ENCODE results near the gene PPIF.

Gene PPIF

DNA sequence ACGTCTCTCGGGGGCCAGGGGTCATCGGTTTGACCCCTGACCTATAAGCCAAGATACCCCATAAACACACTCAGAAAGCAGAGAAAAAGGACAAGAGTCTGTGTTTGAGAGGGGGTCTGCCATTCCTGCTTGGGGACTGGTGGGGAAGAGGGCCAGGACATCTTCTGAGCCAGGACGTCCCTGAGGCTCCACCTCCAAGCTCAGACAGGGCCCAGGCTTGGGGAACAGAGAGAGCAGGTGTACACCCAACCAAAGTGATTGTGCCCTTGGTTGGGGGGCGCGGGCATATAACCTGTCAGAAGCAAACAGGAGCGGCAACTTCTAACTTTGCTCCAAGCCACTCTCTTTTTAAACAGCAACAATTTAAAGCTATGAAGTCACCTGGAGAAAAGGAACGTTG is 33.9 kb upstream of the PPIF start:
- in situ Hi-C loops (cut with HindIII; ENCODE audit: low sequenced_read_pairs) = no loop called here

DNA sequence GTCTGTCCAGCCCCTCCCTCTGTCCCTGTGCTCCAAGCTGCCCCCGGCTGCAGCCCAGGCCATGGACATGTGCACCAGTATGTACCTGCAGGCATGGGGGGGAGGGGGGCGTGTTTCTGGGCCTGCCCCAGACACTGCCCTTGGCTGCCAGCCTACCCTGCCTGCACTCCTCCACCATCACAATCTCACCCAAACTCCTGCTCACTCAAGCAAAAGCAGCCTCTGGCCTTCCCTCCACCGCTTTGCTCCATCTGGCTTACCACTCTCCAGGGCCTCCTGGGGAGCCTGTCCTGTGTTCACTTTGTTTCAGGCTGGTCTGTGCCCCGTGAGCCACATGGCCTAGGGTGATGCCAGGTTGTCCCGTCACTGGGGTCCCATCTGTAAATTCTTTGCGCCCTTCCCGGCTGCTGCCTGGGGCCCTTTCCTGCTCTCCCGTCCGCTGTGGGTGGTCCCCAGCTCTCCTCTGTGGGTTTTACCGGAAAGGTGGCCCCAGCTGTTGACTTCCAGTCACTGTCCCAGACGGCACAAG is 33.3 kb upstream of the PPIF start:
- in situ Hi-C loops (cut with HindIII; ENCODE audit: low sequenced_read_pairs) = no loop called here

DNA sequence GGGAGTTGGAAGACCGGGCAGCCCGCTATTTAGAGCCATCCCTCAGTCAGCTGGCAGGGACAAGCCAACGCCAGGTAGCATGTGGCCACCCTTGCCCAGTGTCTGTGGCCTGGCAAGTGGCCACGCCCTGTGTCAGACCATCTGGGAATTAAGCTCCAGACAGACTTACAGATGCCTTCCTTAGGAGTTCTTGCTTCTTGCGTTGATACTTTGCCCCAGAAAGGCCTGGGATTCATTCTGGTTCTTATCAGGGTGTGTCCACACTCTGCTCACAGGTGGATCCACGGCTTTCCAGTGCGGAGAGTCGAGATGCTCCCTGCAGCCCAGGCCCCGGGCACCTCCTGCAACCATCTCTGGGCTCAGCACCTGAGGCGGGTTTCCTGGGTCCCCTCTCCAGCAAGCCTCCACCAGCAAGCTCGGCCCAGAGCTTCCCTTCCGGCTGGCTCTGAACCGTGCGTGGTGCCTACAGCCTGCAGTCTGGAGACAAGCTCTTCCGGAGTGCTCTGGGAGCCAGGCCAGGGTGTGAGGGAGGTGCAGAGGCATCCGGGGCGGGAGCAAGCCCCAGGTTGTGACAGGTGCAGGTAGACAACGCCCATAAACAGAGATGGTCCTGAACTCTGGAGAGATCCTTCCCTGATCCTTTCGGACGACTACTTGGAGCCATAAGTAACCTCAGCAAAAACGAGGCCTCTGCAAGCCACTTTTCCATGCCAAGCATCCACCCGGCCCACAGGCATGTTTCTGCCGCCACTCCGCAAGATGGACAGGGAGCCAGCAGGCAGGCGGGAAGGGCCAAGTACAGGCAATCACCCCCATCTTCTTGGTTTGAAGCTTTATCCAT is 32.3 kb upstream of the PPIF start:
- in situ Hi-C loops (cut with HindIII; ENCODE audit: low sequenced_read_pairs) = loop anchor here (5.0 kb wide), 1 partner anchor 68 kb away; no protein-coding TSS in a partner anchor

DNA sequence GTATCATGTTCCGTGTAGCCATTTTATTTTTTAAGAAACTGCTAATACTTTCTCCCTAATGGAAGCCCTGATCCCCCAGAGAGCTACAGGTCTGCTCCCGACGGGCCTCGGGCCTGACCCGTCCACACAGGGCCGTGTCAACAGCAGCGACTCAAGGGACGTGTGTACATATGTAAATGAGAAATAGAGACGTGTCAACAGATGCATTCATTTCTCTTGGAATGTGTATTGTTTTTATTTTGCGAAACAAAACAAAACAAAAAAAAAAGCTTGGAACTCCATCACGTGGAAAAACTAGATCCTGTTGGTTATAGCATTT is 31.7 kb upstream of the PPIF start:
- in situ Hi-C loops (cut with HindIII; ENCODE audit: low sequenced_read_pairs) = loop anchor here (5.0 kb wide), 1 partner anchor 68 kb away; no protein-coding TSS in a partner anchor

DNA sequence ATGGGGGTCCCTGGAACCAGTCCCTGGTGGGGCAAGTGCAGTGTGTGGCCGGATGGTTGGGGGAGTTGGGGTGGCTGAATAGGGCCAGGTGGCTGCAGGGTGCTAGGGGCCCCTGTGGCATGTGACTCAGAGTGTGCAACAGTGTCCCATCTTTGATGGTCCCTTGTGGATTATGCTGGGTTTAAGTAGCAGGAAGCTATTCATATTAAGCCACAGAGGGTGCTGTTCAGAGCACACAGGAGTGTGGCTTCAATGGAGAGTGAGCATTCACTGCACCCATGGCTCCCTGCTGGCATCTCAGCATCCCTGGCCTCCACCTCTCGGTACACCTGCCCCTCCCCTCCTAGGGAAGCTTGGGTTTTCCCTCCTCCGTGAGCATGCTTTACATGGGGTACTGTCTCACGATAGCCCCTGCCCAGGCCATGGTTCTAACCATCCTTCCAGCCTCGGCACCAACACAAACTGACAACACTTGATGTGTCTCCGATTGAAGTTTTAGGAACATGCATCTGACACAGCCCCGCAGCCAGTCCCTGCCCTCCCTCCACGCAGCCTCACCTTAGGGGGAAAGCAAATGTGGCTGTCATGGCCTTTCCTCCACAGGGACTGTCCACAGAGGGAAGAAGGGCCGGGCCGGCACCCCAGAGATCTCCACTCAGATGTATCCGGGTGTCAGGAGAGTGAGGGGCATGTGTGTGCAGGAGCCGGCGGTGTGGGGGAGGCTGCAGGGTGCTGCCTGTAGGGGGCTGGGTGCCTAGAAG is 30.4 kb upstream of the PPIF start:
- in situ Hi-C loops (cut with HindIII; ENCODE audit: low sequenced_read_pairs) = loop anchor here (5.0 kb wide), 1 partner anchor 70 kb away; no protein-coding TSS in a partner anchor

DNA sequence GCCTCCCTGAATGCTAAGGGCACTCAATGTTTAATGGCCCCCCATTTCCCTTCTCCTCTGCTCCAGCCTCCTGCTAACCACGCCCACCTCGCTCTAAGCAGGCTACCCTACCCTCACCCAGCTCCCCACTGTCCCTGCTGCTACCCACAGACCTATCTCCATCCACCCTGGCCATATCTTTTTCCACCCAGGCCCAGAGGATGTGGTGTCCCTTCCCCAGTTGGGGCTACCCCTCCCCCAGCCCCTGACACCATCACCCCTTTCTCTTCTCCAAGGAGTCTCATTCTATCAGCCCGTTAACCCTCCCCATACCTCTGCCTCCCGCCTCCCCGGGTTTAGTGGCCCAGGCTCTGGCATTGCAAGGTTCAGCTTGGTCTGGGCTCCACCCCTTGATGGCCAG is 28.9 kb upstream of the PPIF start:
- in situ Hi-C loops (cut with HindIII; ENCODE audit: low sequenced_read_pairs) = loop anchor here (5.0 kb wide), 1 partner anchor 71 kb away; no protein-coding TSS in a partner anchor

DNA sequence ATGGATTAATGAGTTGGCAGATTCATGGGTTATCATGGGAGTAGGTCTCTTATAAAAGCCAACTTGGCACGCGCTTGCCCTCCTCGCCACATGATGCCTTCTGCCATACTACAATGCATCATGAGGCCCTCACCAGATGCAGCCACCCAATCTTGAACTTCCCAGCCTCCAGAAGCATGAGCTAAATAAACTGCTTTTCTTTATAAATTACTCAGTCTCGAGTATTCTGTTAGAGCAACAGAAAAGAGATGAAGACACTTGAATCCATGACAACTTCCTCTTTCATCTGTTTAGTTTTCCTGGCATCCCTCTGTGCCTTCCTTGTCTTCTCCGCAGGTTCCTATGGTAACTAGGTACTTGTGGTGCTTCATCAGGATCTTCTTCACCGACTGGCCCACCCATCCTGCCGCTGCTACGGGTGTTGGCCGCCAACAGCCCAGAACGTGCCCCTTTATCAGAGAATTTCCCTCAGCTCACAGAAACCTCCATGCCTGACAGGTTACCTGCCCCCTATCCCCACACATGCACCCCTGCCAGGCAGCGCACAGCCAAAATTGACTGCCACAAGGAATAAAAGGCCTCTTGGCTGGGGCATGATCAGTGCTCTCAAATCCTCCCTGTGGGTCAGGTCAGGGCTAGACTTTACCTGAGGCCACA is 28.0 kb upstream of the PPIF start:
- in situ Hi-C loops (cut with HindIII; ENCODE audit: low sequenced_read_pairs) = loop anchor here (5.0 kb wide), 1 partner anchor 72 kb away; no protein-coding TSS in a partner anchor

DNA sequence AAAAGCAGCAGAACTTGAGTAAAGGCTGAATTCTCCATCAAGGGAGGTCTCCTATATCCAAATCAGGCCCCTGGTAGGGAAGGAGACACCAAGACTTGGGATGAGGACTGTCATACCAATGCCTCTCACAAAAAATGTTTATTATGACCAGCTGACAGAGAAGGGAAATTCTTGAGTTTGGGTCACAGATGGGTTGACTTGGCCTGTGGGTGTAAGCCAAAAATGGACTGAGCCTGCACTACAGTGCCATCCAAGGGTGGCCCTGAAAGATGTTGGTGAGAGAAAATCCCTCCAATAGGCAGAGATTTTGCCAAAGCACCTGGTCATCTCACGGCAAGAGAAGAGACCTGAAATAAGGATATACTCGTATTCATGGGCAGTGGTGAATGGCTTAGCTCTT is 27.0 kb upstream of the PPIF start:
- in situ Hi-C loops (cut with HindIII; ENCODE audit: low sequenced_read_pairs) = no loop called here

DNA sequence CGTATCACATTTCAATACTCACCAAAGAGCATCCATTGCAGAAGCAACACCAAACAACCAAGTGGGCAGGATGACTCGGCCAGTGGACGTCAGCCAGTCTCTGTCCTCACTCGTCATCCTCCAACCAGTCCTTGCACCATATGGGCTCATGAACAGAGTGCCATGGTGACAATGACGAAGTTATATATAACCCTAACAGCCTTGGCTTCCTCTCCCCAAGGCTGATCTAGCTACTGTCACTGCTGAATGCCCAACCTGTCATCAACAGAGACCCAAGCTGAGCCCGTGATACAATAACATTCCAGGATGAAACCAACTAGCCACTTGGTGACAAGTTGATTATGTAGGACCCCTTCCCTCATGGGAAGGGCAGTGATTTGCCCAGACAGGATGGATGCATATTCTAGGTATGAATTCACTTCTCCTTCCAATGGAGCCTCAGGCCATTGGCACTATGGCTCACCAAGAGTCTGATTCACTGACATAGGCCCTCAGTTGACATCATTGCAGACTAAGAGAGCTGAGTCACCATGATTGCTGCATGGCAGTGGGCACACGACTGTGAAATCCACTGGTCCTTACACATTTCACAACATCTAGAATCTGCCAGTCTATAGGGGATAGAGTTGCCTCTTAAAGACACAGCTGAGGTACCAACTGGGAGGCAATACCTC is 26.3 kb upstream of the PPIF start:
- in situ Hi-C loops (cut with HindIII; ENCODE audit: low sequenced_read_pairs) = no loop called here

DNA sequence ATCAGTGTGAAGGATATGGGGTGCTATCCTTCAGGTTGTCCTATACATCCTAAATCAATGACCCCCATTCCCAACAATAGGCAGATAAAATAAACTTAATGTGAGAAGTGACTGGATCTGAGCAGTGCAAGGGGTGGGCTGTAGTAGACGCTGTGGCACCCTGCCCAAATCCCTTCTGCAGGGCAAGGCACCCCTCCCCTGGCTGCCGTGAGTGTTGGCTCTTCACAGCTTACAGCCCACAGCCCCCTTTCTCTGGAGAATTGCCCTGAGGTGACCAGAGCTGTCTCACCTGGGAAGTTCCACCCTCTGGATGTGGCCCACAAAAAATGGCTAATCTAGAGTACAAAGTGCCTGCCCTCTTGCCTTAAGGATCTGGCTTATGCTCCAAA is 25.8 kb upstream of the PPIF start:
- in situ Hi-C loops (cut with HindIII; ENCODE audit: low sequenced_read_pairs) = no loop called here

DNA sequence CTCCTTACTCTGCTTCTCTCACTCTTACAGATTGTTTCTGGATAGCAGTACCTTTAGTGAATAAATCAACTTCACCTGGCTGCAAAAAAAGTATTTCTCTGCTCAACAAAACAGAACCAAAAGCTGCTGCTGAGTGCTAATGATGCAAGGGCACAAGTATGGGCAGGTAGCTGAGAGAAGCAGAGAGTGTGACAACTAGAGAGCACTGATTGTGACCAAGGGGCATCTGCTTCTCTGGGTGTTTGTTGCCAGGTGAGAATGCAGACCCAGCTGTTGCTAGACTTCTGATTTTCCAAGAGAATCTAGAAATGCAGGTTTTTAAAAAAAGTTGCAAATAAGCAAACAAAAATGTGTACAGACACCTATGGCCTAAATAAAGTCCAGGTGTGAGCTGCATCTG is 25.3 kb upstream of the PPIF start:
- in situ Hi-C loops (cut with HindIII; ENCODE audit: low sequenced_read_pairs) = no loop called here

DNA sequence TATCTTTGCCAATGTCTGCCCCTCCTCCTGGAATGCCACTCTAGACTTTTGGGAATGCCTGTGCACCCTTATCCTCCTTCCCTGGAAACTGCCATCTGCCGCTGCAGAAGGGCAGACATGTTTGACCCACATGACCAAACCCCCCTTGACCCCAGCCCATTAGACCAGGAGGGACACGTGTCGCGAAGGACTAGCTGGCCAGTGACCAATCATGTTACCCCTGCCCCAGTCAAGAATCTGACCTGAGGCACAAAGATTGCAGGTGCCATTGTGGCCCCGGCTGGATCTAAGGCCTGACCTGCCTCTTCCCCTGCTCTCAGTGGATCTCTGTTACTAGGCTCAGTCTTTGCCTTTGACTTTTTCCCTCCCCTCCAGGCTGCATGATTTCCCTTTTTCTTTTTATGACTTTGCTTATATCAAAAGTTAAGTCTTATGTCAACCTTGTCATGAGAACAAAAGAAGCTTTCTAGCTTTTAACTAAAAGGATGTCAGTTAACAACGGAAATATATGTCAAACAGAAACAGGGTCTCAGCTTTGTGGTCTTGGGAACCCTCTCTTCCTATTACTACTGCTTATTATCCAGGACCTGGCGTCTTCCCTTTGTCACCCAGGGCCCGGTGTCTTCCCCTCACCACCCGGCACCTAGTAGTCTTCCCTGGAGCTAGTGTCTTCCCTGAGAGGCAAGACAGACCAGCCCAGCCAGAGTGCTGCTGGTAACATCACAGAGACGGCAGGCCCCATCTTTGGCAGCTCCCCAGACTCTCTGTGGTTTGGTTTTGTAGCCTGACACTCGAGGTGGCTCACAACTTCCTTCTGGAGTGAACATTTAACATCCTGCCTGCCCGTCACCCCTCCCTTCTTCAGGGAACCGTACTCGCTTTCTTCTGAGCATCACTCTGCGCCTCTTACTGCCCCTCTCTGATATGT is 24.4 kb upstream of the PPIF start:
- in situ Hi-C loops (cut with HindIII; ENCODE audit: low sequenced_read_pairs) = no loop called here

DNA sequence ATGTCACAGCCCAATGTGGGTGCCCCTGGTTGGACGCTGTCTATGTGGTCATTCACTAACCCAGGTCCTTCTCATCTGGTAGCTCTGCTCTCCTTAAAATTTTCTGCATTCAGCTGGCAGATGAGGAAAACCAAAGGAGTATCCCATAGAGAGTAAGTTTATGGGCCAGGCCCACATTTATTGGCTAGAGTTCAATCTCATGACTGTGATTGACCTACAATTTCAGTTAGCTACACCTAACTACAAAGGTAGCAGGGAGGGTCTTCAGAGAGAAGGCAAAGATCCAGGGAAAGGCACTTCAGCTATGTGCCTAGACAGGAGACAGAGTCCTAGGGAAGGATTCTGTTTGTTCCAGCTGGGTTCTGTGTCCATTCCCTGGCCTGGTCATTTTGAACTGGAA is 23.7 kb upstream of the PPIF start:
- in situ Hi-C loops (cut with HindIII; ENCODE audit: low sequenced_read_pairs) = no loop called here

DNA sequence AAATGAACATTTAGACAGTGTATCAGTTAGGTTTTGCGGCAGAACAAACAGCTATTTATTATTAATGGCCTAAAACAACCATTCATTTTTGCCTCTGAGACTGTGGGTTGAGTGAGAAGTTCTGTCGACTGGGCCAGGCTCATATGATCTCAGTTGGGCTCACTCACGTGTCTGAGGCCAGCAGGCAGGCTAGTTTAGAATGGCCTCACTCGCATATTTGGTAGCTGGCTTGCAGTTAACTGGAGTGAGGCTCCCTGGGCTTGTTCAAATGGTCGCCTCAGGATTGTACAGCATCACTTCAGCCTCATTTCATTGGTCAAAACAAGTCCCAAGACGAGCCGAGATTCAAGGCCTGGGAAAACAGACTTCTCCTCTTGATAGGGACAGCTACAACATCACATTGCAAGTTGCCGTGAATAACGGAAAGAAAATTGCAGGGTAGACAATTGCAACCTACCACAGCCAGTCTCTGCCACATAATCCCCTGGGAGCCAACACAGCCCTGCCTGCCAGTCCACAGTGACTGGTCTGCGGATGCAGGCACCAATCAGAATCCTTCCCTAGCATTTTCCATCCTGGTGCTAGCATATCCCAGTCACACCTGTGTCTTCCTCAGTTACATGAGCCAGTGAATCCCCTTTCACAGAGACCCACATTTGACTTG is 23.1 kb upstream of the PPIF start:
- in situ Hi-C loops (cut with HindIII; ENCODE audit: low sequenced_read_pairs) = no loop called here

DNA sequence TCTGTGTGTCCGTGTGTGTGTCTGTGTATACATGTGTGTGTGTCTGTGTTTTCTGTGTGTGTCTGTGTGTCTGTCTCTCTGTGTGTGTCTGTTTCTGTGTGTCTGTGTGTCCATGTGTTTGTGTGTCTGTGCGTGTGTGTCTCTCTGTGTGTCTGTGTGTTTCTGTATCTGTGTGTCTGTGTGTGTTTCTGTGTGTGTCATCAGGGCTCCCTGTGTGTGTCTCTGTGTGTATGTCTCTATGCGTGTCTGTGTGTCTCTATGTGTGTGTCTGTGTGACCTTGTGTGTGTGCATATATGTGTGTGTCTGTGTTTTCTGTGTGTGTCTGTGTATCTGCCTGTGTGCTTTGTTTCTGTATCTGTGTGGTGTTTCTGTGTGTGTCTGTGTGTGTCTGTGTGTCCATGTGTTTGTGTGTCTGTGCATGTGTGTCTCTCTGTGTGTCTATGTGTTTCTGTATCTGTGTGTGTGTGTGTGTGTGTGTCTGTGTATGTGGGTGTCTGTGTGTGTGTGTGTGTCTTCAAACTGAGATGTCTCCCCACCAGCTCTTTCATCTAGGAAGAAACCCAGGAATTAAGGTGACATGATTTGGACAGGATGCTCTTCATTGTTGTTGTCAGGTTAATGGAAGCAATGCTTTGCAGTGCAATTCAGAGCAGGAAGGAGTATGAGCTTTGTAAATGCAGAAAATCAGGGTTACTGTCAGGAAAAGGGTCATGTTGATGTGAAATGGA is 20.7 kb upstream of the PPIF start:
- in situ Hi-C loops (cut with HindIII; ENCODE audit: low sequenced_read_pairs) = no loop called here

DNA sequence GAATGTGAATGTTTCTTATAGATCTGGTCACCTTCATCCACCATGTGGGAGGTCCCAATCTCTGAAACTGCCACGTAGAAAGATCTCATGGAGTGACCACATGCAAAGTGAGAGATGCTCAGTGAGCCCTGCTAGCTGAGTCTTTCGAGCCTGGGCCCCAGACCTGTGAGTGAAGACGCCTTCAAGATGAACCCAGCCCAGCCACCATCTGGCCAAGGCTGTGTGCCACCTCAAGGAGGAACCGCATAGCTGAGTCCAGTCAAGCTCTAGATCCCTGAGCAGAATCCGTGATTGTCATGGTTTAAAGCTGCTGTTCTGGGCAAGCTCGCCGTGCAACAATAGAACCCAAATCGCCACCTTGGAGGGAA is 20.2 kb upstream of the PPIF start:
- in situ Hi-C loops (cut with HindIII; ENCODE audit: low sequenced_read_pairs) = no loop called here

DNA sequence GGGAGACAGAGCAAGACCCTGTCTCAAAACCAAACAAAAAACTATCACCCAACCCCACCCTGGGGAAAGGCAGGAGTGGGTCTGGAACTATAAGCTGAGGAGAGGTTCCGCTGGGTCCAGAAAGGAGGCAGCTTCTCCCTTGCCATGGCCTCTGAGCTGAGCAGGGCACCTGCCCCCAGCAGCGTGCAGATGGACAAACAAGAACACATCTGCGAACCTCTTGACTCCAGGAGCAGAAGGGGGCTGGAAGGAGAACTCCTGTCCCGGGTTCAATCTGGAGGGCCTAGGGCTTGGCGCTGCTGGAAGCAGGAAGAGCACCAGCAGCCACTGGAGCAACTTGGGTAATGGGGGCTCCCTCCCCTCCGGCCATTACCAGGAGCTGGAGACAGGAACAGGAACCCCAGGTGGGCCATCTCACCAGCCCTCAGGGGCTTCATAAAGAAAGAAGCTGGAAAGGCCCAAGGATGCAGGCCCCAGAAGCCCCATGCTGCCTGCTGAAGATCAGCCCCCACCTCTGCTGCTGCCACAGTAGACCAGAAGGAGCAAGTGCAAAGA is 19.0 kb upstream of the PPIF start:
- in situ Hi-C loops (cut with HindIII; ENCODE audit: low sequenced_read_pairs) = no loop called here

DNA sequence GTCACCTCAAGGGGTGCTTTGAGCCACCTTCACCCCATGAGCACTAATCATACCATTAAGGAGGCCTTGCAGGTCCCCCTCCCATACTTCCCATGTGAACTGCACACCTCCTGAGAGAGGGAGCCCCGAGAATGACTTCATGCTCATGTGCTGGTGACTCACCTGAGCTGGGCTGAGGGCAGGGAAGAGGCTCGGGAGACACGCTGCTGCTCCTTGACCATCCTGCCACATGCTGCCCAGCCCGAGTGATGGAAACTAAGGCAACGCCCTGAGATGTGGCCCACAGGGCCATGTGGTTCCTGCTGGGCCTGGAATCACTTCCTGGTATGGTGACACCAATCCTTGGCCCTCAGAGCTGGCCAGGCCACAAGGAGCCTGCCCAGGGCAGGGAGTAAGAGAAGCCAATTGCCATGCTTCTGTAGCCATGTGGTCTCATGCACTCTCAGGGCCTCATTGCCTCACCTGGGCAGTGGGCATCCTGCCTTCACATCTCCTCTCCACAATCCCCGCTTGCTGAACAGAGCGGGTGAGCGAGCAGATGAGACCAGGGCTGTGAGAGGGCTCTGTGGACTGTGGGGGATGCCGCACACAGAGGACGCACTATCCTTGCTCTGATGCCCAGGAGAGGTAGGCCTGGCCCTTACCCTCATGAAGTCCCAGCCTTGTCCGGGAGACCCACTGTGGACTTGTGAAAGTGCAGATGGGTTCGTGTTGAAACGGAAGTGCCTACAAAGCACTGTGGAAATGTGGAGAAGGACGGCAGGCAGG is 18.3 kb upstream of the PPIF start:
- in situ Hi-C loops (cut with HindIII; ENCODE audit: low sequenced_read_pairs) = no loop called here

All from endothelial cell of hepatic sinusoid (primary cell).